ENCODE measurements around the gene BBC3. TPM values are rescaled to one million over a fixed set of nuclear protein-coding genes. Genes with fewer than 3 reads are reported as not detected.
"Not testable (repeated sequence)": the region's sequence is repeated elsewhere in the genome, so short reads cannot be mapped to it uniquely, and the experiment has no call there.

BBC3 gene
- polyA plus RNA-seq, 1 donor (not counting 4 experiments of a cell fraction or from before 2014, with no cell fraction given): 1.1 TPM

- no peak overlapping the region for H3K27ac ChIP-seq (ENCODE audit: control insufficient read depth, insufficient read depth, low read length)
- H3K4me2 ChIP-seq (ENCODE audit: control insufficient read depth, extremely low read depth, insufficient read depth, low read depth, low read length): no peak overlapping the region
- H3K9me1 ChIP-seq (ENCODE audit: control insufficient read depth, extremely low read depth, insufficient read depth, low read length): no peaks in the 10 kb centered on the region
- TF ChIP-seq EZH2 (IDR thresholded peaks at IDR 0.05; ENCODE audit: low read length) (no peak), CTCF (optimal IDR thresholded peaks at IDR 0.05 in 1 of 3, IDR thresholded peaks at IDR 0.05 in 1 of 3, conservative IDR thresholded peaks at IDR 0.05 in 1 of 3; ENCODE audit: extremely low read depth in 1 of 3, insufficient read depth in 2 of 3, low read length in 3 of 3) (no peak)
- H3K9me3 ChIP-seq (ENCODE audit: control insufficient read depth, low read depth, low read length): no peaks in the 10 kb centered on the region
- H3K79me2 ChIP-seq (ENCODE audit: control insufficient read depth, insufficient read depth, low read length): no peaks in the 10 kb centered on the region
- peaks cover 3% of the 10 kb centered on the region for H4K20me1 ChIP-seq (ENCODE audit: control insufficient read depth, extremely low read depth, insufficient read depth, low read length)
- peaks cover 15 to 24% of the 10 kb centered on the region in 2 experiments for H3K36me3 ChIP-seq (ENCODE audit: control insufficient read depth in 2 of 2, extremely low read depth in 1 of 2, insufficient read depth in 2 of 2, low read length in 2 of 2)
- H3K27me3 ChIP-seq (ENCODE audit: control insufficient read depth, extremely low read depth, insufficient read depth, low read length): no peaks in the 10 kb centered on the region
- H2AFZ ChIP-seq (ENCODE audit: control insufficient read depth, low read length): no peak overlapping the region
- H3K4me1 ChIP-seq (ENCODE audit: control insufficient read depth, extremely low read depth, insufficient read depth, low read length): no peaks in the 10 kb centered on the region
- no peak overlapping the region for H3K9ac ChIP-seq (ENCODE audit: control insufficient read depth, extremely low read depth, insufficient read depth, low read length)
- no peak overlapping the region for H3K4me3 ChIP-seq (ENCODE audit: control insufficient read depth in 2 of 3, extremely low read depth in 1 of 3, insufficient read depth in 2 of 3, low read depth in 1 of 3, low read length in 3 of 3)
- dilution Hi-C loops (cut with MboI; ENCODE audit: extremely low pct_ligation_motif_present, low sequenced_read_pairs): no loop called here
- DNase-seq (ENCODE audit: low read depth, low spot score) (no peak), FAIRE-seq (no peak)
Observed at GRCh38 chr19:47266401-47266941, 35.5 kb upstream of the BBC3 start.

DNA sequence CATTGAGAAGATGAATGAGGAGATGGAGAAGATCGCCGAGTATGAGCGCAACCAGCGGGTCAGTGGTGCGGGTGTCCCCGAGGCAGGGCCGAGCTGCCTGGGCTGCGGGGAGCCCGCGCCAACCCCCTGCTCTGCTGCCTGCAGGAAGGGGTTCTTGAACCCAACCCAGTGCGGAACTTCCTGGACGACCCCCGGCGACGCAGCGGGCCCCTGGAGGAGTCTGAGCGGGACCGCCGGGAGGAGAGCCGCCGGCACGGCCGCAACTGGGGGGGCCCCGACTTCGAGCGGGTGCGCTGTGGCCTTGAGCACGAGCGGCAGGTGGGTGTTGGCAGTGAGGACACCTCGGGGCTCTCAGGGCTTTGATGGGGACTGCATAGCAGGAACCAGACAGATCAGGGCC, 33.6 kb upstream of the BBC3 start:
- no peak for FAIRE-seq
- no peaks in the 10 kb centered on the region for H3K9me1 ChIP-seq (ENCODE audit: control insufficient read depth, extremely low read depth, insufficient read depth, low read length)
- no peak overlapping the region for H3K27ac ChIP-seq (ENCODE audit: control insufficient read depth, insufficient read depth, low read length)
- no peaks in the 10 kb centered on the region for H3K27me3 ChIP-seq (ENCODE audit: control insufficient read depth, extremely low read depth, insufficient read depth, low read length)
- peaks cover 14 to 32% of the 10 kb centered on the region in 2 experiments for H3K36me3 ChIP-seq (ENCODE audit: control insufficient read depth in 2 of 2, extremely low read depth in 1 of 2, insufficient read depth in 2 of 2, low read length in 2 of 2)
- no peaks in the 10 kb centered on the region for H3K9me3 ChIP-seq (ENCODE audit: control insufficient read depth, low read depth, low read length)
- no peaks in the 10 kb centered on the region for H3K79me2 ChIP-seq (ENCODE audit: control insufficient read depth, insufficient read depth, low read length)
- no peak overlapping the region for H3K9ac ChIP-seq (ENCODE audit: control insufficient read depth, extremely low read depth, insufficient read depth, low read length)
- TF ChIP-seq EZH2 (IDR thresholded peaks at IDR 0.05; ENCODE audit: low read length) (no peak), CTCF (optimal IDR thresholded peaks at IDR 0.05 in 1 of 3, IDR thresholded peaks at IDR 0.05 in 1 of 3, conservative IDR thresholded peaks at IDR 0.05 in 1 of 3; ENCODE audit: extremely low read depth in 1 of 3, insufficient read depth in 2 of 3, low read length in 3 of 3) (no peak)
- DNase-seq (ENCODE audit: low read depth, low spot score): no peak
- no peaks in the 10 kb centered on the region for H3K4me1 ChIP-seq (ENCODE audit: control insufficient read depth, extremely low read depth, insufficient read depth, low read length)
- no peak overlapping the region for H3K4me3 ChIP-seq (ENCODE audit: control insufficient read depth in 2 of 3, extremely low read depth in 1 of 3, insufficient read depth in 2 of 3, low read depth in 1 of 3, low read length in 3 of 3)
- no peak overlapping the region for H2AFZ ChIP-seq (ENCODE audit: control insufficient read depth, low read length)
- no peak overlapping the region for H3K4me2 ChIP-seq (ENCODE audit: control insufficient read depth, extremely low read depth, insufficient read depth, low read depth, low read length)
- dilution Hi-C loops (cut with MboI; ENCODE audit: extremely low pct_ligation_motif_present, low sequenced_read_pairs): no loop called here
- H4K20me1 ChIP-seq (ENCODE audit: control insufficient read depth, extremely low read depth, insufficient read depth, low read length): peaks cover 3% of the 10 kb centered on the region

DNA sequence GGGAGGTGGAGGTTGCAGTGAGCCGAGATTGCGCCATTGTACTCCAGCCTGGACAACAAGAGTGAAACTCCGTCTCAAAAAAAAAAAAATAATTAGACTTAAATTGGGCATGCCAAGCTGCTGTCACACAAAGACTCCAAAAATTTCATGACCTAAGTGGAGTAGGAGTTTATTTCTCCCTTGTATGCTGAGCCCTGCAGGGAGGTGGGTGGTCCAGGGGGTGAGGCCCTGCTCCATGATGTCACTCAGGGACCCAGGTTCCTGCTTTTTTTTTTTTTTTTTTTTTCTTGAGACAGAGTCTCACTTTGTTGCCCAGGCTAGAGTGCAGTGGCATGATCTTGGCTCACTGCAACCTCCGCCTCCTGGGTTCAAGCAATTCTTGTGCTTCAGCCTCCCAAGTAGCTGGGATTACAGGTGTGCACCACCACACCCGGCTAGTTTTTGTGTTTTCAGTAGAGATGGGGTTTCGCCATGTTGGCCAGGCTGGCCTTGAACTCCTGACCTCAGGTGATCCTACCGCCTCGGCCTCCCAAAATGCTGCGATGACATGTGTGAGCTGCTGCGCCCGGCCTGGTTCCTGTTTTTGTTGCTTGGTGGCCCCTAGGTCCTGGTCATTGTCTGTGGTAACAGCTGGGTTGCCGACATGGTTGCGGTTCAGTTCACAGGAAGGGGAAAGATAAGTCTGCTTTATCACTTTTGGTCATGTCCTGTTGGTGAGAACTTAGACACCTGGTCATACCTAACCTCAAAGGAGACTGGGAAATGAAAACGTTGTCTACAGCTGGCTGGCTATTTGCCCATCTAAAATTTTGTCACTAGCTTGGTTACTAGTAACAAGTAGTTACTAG, 31.2 kb upstream of the BBC3 start:
- H3K9me1 ChIP-seq (ENCODE audit: control insufficient read depth, extremely low read depth, insufficient read depth, low read length); H3K4me2 ChIP-seq (ENCODE audit: control insufficient read depth, extremely low read depth, insufficient read depth, low read depth, low read length); H3K27me3 ChIP-seq (ENCODE audit: control insufficient read depth, extremely low read depth, insufficient read depth, low read length); H3K27ac ChIP-seq (ENCODE audit: control insufficient read depth, insufficient read depth, low read length); H3K4me3 ChIP-seq (ENCODE audit: control insufficient read depth in 2 of 3, extremely low read depth in 1 of 3, insufficient read depth in 2 of 3, low read depth in 1 of 3, low read length in 3 of 3); H3K9me3 ChIP-seq (ENCODE audit: control insufficient read depth, low read depth, low read length); H2AFZ ChIP-seq (ENCODE audit: control insufficient read depth, low read length); H3K4me1 ChIP-seq (ENCODE audit: control insufficient read depth, extremely low read depth, insufficient read depth, low read length); H3K79me2 ChIP-seq (ENCODE audit: control insufficient read depth, insufficient read depth, low read length); H3K9ac ChIP-seq (ENCODE audit: control insufficient read depth, extremely low read depth, insufficient read depth, low read length); FAIRE-seq; dilution Hi-C loops (cut with MboI; ENCODE audit: extremely low pct_ligation_motif_present, low sequenced_read_pairs); DNase-seq (ENCODE audit: low read depth, low spot score); H4K20me1 ChIP-seq (ENCODE audit: control insufficient read depth, extremely low read depth, insufficient read depth, low read length): not testable (repeated sequence)
- H3K36me3 ChIP-seq (ENCODE audit: control insufficient read depth in 2 of 2, extremely low read depth in 1 of 2, insufficient read depth in 2 of 2, low read length in 2 of 2): peaks cover 20 to 40% of the 10 kb centered on the region in 2 experiments
